ENCODE data around the gene FIG4. TPM values are rescaled to one million over a fixed set of nuclear protein-coding genes. Genes with fewer than 3 reads are reported as not detected.

FIG4 gene
- total RNA-seq, 1 experiment from 2014 or later = 23.1 TPM

DNA sequence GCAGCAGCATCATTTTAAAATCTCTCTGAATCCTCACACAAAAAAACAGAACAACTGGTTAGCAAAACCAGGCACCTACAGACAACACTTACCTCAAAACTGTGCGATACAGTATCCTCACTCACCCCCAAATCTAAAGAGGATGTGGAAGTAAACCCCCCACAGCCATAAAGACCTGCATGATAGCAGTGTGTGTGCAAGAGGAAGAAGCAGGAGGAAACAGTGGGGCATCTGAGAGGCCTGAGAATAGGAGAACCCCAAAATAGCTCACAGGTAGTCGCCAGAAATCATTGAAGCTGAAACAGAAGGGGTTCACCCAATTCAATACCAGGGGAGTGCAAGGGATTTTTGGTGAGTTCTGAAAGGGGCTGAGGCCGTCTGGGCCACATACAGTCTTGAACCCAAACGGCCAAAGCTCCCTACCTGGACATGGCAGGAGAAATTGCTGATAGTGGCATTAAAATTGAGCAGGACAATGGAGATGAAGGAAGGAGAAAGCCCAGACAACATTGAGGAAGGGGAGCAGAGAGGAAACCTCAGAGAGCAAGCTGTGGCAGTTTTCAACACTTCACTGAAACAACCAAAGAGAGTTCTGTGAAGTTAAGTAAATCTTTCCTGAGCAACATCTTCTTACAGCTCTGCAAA lies 129.7 kb downstream of the FIG4 start:
- H3K18ac ChIP-seq (ENCODE audit: insufficient read length, low read depth, low read length) = no peak overlapping the region
- no peak overlapping the region for H3K4ac ChIP-seq (ENCODE audit: low read depth, low read length)
- no peaks in the 10 kb centered on the region for H4K20me1 ChIP-seq (ENCODE audit: control insufficient read depth, insufficient read depth, insufficient read length)
- H3K4me1 ChIP-seq (ENCODE audit: insufficient read depth, low read length) = no peaks in the 10 kb centered on the region
- H3K9ac ChIP-seq (ENCODE audit: extremely low read depth, insufficient read length, low read length) = no peak overlapping the region
- Mint-ChIP-seq H3K27ac (peak overlapping the region in 2 of 3 experiments; percentile 5 to 30; a peak in 3 of 7 replicates), H3K9me3 (no peaks in the 10 kb centered on the region), H3K27me3 (ENCODE audit: low read depth) (no peaks in the 10 kb centered on the region), H3K36me3 (ENCODE audit: insufficient read depth in 1 of 3, low read depth in 3 of 3) (peaks cover 0 to 8% (median 4%) of the 10 kb centered on the region in 3 experiments; a peak in 4 of 7 replicates), H3K4me1 (peaks cover 10% of the 10 kb centered on the region in 2 experiments), H3K4me3 (no peak overlapping the region)
- no CpG with 5 or more reads among the region's 4 CpGs for WGBS (ENCODE audit: extremely low coverage, insufficient read length, low lambda C conversion rate)
- no peak overlapping the region for H4K5ac ChIP-seq (ENCODE audit: insufficient read length, low read depth, low read length)
- H2BK20ac ChIP-seq (ENCODE audit: low read depth, low read length, poor library complexity, severe bottlenecking) = no peak overlapping the region
- no peak overlapping the region for H3K27ac ChIP-seq (ENCODE audit: insufficient read length, low read depth, low read length)
- H3K9me3 ChIP-seq (ENCODE audit: control insufficient read depth, low read depth, low read length) = no peaks in the 10 kb centered on the region
- H3K23me2 ChIP-seq (ENCODE audit: insufficient read length, low read depth, low read length, poor library complexity, severe bottlenecking) = no peaks in the 10 kb centered on the region
- H2BK120ac ChIP-seq (ENCODE audit: low read depth, low read length, poor library complexity, severe bottlenecking) = no peak overlapping the region
- DNase-seq = no peak
- H3K23ac ChIP-seq (ENCODE audit: insufficient read length, low read depth, low read length) = no peak overlapping the region
- no peak overlapping the region for H2BK5ac ChIP-seq (ENCODE audit: insufficient read length, low read length)
- no peak overlapping the region for H2BK12ac ChIP-seq (ENCODE audit: insufficient read length, low read depth, low read length)
- no peak overlapping the region for H2AK5ac ChIP-seq (ENCODE audit: insufficient read length, low read length)
- H3K14ac ChIP-seq (ENCODE audit: insufficient read depth, low read length) = no peak overlapping the region
- H3K56ac ChIP-seq (ENCODE audit: insufficient read length, low read depth, low read length) = no peak overlapping the region
- no peaks in the 10 kb centered on the region for H3K79me1 ChIP-seq (ENCODE audit: insufficient read depth, low read depth, low read length, poor library complexity, severe bottlenecking)
- no peak overlapping the region for H2BK15ac ChIP-seq (ENCODE audit: low read depth, low read length)
- TF ChIP-seq, protein P1, sequence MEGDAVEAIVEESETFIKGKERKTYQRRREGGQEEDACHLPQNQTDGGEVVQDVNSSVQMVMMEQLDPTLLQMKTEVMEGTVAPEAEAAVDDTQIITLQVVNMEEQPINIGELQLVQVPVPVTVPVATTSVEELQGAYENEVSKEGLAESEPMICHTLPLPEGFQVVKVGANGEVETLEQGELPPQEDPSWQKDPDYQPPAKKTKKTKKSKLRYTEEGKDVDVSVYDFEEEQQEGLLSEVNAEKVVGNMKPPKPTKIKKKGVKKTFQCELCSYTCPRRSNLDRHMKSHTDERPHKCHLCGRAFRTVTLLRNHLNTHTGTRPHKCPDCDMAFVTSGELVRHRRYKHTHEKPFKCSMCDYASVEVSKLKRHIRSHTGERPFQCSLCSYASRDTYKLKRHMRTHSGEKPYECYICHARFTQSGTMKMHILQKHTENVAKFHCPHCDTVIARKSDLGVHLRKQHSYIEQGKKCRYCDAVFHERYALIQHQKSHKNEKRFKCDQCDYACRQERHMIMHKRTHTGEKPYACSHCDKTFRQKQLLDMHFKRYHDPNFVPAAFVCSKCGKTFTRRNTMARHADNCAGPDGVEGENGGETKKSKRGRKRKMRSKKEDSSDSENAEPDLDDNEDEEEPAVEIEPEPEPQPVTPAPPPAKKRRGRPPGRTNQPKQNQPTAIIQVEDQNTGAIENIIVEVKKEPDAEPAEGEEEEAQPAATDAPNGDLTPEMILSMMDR (conservative IDR thresholded peaks at IDR 0.05) = no peak
- no peak overlapping the region for H3K4me2 ChIP-seq (ENCODE audit: insufficient read depth, insufficient read length, low read length)
- no peaks in the 10 kb centered on the region for H3K27me3 ChIP-seq (ENCODE audit: insufficient read depth, low read length)
- H3K79me2 ChIP-seq (ENCODE audit: insufficient read depth, low read length) = no peaks in the 10 kb centered on the region
- no peak overlapping the region for H3T11ph ChIP-seq (ENCODE audit: low read length)
- H4K8ac ChIP-seq (replicated peaks; ENCODE audit: insufficient read length, low read depth, low read length) = no peak overlapping the region
- H4K91ac ChIP-seq (ENCODE audit: insufficient read length, low read depth, low read length) = no peak overlapping the region
- H2AFZ ChIP-seq (ENCODE audit: low read length) = no peak overlapping the region
